HepG2 (cell line): ENCODE data around the gene CCNQ. TPM values are rescaled to one million over a fixed set of nuclear protein-coding genes. Genes with fewer than 3 reads are reported as not detected.
A peak's percentile ranks its signal among the peaks of the same experiment; 100 is the strongest.

Source experiments
- CBX1 ChIP-seq: IDR thresholded peaks from one replicate; pipeline ENCODE4 v1.6.1; 2016; ENCODE audit warnings: antibody characterized with exemption, low read depth
- DZIP1 ChIP-seq: sonication (generic); formaldehyde crosslinking; IDR thresholded peaks from 2 replicates; pipeline ENCODE4 v1.5.0; 2020; ENCODE audit warnings: mild to moderate bottlenecking, missing genetic modification reagents
- IKZF5 ChIP-seq: IDR thresholded peaks from 2 replicates; pipeline ENCODE4 v1.6.1; 2018; ENCODE audit warnings: missing genetic modification reagents, mild to moderate bottlenecking, missing compliant biosample characterization
- KDM5B ChIP-seq: sonication (generic); formaldehyde crosslinking; IDR thresholded peaks from 2 replicates; pipeline ENCODE4 v1.4.0; 2020; ENCODE audit warnings: missing genetic modification reagents, mild to moderate bottlenecking, borderline replicate concordance
- NFATC3 ChIP-seq: sonication (generic); formaldehyde crosslinking; IDR thresholded peaks from 2 replicates; pipeline ENCODE4 v1.5.1; 2020; ENCODE audit warnings: mild to moderate bottlenecking, missing genetic modification reagents
- RARG ChIP-seq: sonication (generic); formaldehyde crosslinking; IDR thresholded peaks from 2 replicates; pipeline ENCODE4 v1.4.0; 2020; ENCODE audit warnings: low read depth, mild to moderate bottlenecking, missing genetic modification reagents
- RBFOX2 ChIP-seq: fragments of 200-400 bp; formaldehyde crosslinking; IDR thresholded peaks from 2 replicates; pipeline ENCODE4 v1.6.1; 2017; ENCODE audit warnings: low read depth, mild to moderate bottlenecking, low read length
- STAG1 ChIP-seq: sonication (generic); formaldehyde crosslinking; IDR thresholded peaks from 2 replicates; pipeline ENCODE4 v1.4.0; 2020; ENCODE audit warnings: missing genetic modification reagents
- THAP11 ChIP-seq: IDR thresholded peaks from 2 replicates; pipeline ENCODE4 v1.6.1; 2016; ENCODE audit warnings: missing biosample characterization, missing genetic modification reagents
- THRA ChIP-seq: sonication (generic); formaldehyde crosslinking; IDR thresholded peaks from 2 replicates; pipeline ENCODE4 v1.4.0; 2020; ENCODE audit warnings: missing genetic modification reagents, borderline replicate concordance
- ZBTB10 ChIP-seq: sonication (generic); formaldehyde crosslinking; IDR thresholded peaks from 2 replicates; pipeline ENCODE4 v1.4.0; 2020; ENCODE audit warnings: missing genetic modification reagents, borderline replicate concordance
- ZHX1 ChIP-seq: sonication (generic); formaldehyde crosslinking; IDR thresholded peaks from 2 replicates; pipeline ENCODE4 v1.8.1; 2022; ENCODE audit warnings: low read depth, mild to moderate bottlenecking, missing genetic modification reagents
- ZNF180 ChIP-seq: sonication (generic); formaldehyde crosslinking; IDR thresholded peaks from 2 replicates; pipeline ENCODE4 v1.4.0; 2020; ENCODE audit warnings: low read depth, missing genetic modification reagents, borderline replicate concordance
- ZNF33B ChIP-seq: sonication (generic); formaldehyde crosslinking; IDR thresholded peaks from 2 replicates; pipeline ENCODE4 v1.5.1; 2020; ENCODE audit warnings: mild to moderate bottlenecking, missing genetic modification reagents
- ZNF510 ChIP-seq: sonication (generic); formaldehyde crosslinking; IDR thresholded peaks from 2 replicates; pipeline ENCODE4 v1.4.0; 2020; ENCODE audit warnings: low read depth, mild to moderate bottlenecking, missing genetic modification reagents
- ZNF766 ChIP-seq: sonication (generic); formaldehyde crosslinking; IDR thresholded peaks from 2 replicates; pipeline ENCODE4 v1.5.0; 2020; ENCODE audit warnings: missing genetic modification reagents, borderline replicate concordance
- ZNF788 ChIP-seq: sonication (generic); formaldehyde crosslinking; IDR thresholded peaks from 2 replicates; pipeline ENCODE4 v1.5.0; 2020; ENCODE audit warnings: mild to moderate bottlenecking, missing genetic modification reagents, borderline replicate concordance
- ZNF83 ChIP-seq: sonication (generic); formaldehyde crosslinking; IDR thresholded peaks from 2 replicates; pipeline ENCODE4 v1.4.0; 2020; ENCODE audit warnings: missing genetic modification reagents, mild to moderate bottlenecking, borderline replicate concordance
- polyA plus RNA-seq, 8 experiments: library from polyadenylated mRNA; depleted of rRNA in 3 of 8; stranded (reverse) in 7 of 8; unstranded in 1 of 8; fragments of >200 nt; fragmentation: Illumina TruSeq in 4 of 8; extraction: Trizol in 4 of 8; gene quantifications; 2 replicates each; pipeline versions ENCODE4 v1.2.1 to v1.2.3, GENCODE V29; 2011 to 2016; ENCODE audit warnings: low read depth in 4 of 8, missing spikeins in 1 of 8, mixed read lengths in 1 of 8; ENCODE audit not compliant: insufficient read depth in 1 of 8
- total RNA-seq, 5 experiments: library from RNA; depleted of rRNA; stranded (reverse); fragments of >200 nt; fragmentation: Illumina TruSeq; extraction: Trizol; gene quantifications; 2 replicates each; pipeline ENCODE4 v1.2.3, GENCODE V29; 2016; ENCODE audit warnings: low read depth in 1 of 5

CCNQ gene
- total and polyA plus RNA-seq, 2 of the 13 experiments (the other 11 are each of a cell fraction or from before 2014, with no cell fraction given), result 15.0 to 25.5 TPM

- TF ChIP-seq THRA (CRISPR knock-in tag) (peak; percentile 67; the same call in 1 of the 2 replicates), ZNF510 (CRISPR knock-in tag) (no peak), ZNF788 (CRISPR knock-in tag) (no peak), CBX1 (no peak), KDM5B (CRISPR knock-in tag) (no peak; the same call in 1 of the 2 replicates), ZNF83 (CRISPR knock-in tag) (no peak), ZHX1 (CRISPR knock-in tag) (no peak), ZNF33B (no peak), NFATC3 (CRISPR knock-in tag) (no peak), STAG1 (CRISPR knock-in tag) (no peak), ZNF766 (no peak), IKZF5 (CRISPR knock-in tag) (peak; percentile 71), THAP11 (CRISPR knock-in tag) (peak; percentile 41; the same call in 1 of the 2 replicates), RARG (CRISPR knock-in tag) (no peak), DZIP1 (CRISPR knock-in tag) (no peak), ZBTB10 (CRISPR knock-in tag) (peak; percentile 53; the same call in 1 of the 2 replicates), RBFOX2 (peak; percentile 85), ZNF180 (CRISPR knock-in tag) (no peak)
Measured at GRCh38 chrX:153646620-153647373, 47.9 kb upstream of the CCNQ start, which contains the start of gene DUSP9 (continued).
